IMR-90 (cell line): Measurements from ENCODE around the gene P2RX3. TPM values are rescaled to one million over a fixed set of nuclear protein-coding genes. Genes with fewer than 3 reads are reported as not detected.

Source experiments
- ATAC-seq: fragments of 200-7000 bp; cut with Tn5 transposase; 2 replicates; pipeline ENCODE4 v1.9.1; 2020; ENCODE audit warnings: low read depth, mild to moderate bottlenecking, moderate library complexity
- BruUV-seq: library from RNA; stranded (reverse); fragments of 400-500 nt; replicated peaks from 2 replicates; lab custom pipeline; 2021; lab: Mats Ljungman, UMichigan
- CTCF ChIA-PET: fragments of 300-600 bp; formaldehyde crosslinking; extraction: SDS; loops from one replicate; lab custom pipeline; 2021; ENCODE audit warnings: antibody characterized with exemption; lab: Yijun Ruan, JAX
- POLR2A ChIA-PET: fragments of 300-600 bp; sonication (Branson Sonifier 250); formaldehyde crosslinking; loops from one replicate; lab custom pipeline; 2022; ENCODE audit warnings: antibody characterized with exemption; ENCODE audit not compliant: unreplicated experiment; lab: Charles Lee
- DNase-seq: peaks from one replicate; pipeline ENCODE4 v3.0.0; 2013
- H2AFZ ChIP-seq: replicated peaks from 2 replicates; pipeline ENCODE3; 2013; ENCODE audit warnings: low read length, mild to moderate bottlenecking; ENCODE audit not compliant: poor library complexity
- H2AK5ac ChIP-seq: 2 replicates; pipeline ENCODE4 v1.6.1; 2013; ENCODE audit warnings: low read depth, low read length, inconsistent platforms
- H2AK9ac ChIP-seq: replicated peaks from 2 replicates; pipeline ENCODE3; 2013; ENCODE audit warnings: mild to moderate bottlenecking, low read depth, low read length, moderate library complexity; ENCODE audit not compliant: poor library complexity
- H2BK120ac ChIP-seq: 2 replicates; pipeline ENCODE4 v1.6.1; 2013; ENCODE audit warnings: low read depth, low read length, inconsistent platforms
- H2BK15ac ChIP-seq: 3 replicates; pipeline ENCODE4 v1.6.1; 2013; ENCODE audit warnings: low read depth, low read length, inconsistent platforms
- H2BK20ac ChIP-seq: 2 replicates; pipeline ENCODE4 v1.6.1; 2013; ENCODE audit warnings: low read depth, mild to moderate bottlenecking, inconsistent platforms, low read length, moderate library complexity
- H2BK5ac ChIP-seq: 2 replicates; pipeline ENCODE4 v1.6.1; 2013; ENCODE audit warnings: mild to moderate bottlenecking, low read depth, low read length, inconsistent platforms; ENCODE audit not compliant: poor library complexity, severe bottlenecking
- H3K14ac ChIP-seq: replicated peaks from 2 replicates; pipeline ENCODE4 v1.6.1; 2013; ENCODE audit warnings: low read depth, low read length, inconsistent platforms
- H3K18ac ChIP-seq: 2 replicates; pipeline ENCODE4 v1.6.1; 2013; ENCODE audit warnings: low read depth, low read length, control low read depth
- H3K23ac ChIP-seq: 2 replicates; pipeline ENCODE4 v1.6.1; 2013; ENCODE audit warnings: low read depth, low read length, inconsistent platforms
- H3K27ac ChIP-seq: 2 replicates; pipeline ENCODE4 v1.5.1; 2013; ENCODE audit warnings: mild to moderate bottlenecking, control low read depth, low read length; ENCODE audit not compliant: insufficient read depth
- H3K27me3 ChIP-seq: 2 replicates; pipeline ENCODE4 v1.6.1; 2013; ENCODE audit warnings: low read length; ENCODE audit not compliant: control insufficient read depth, insufficient read depth
- H3K36me3 ChIP-seq: 2 replicates; pipeline ENCODE4 v1.6.1; 2013; ENCODE audit warnings: low read length, mixed read lengths; ENCODE audit not compliant: control insufficient read depth, insufficient read depth
- H3K4ac ChIP-seq: 2 replicates; pipeline ENCODE4 v1.6.1; 2013; ENCODE audit warnings: low read depth, low read length, inconsistent platforms
- H3K4me1 ChIP-seq: 2 replicates; pipeline ENCODE4 v1.6.1; 2013; ENCODE audit warnings: low read length, mixed read lengths; ENCODE audit not compliant: control insufficient read depth, insufficient read depth
- H3K4me2 ChIP-seq: 2 replicates; pipeline ENCODE4 v1.6.1; 2013; ENCODE audit warnings: low read depth, mild to moderate bottlenecking, control low read depth, low read length, moderate library complexity
- H3K4me3 ChIP-seq: 2 replicates; pipeline ENCODE4 v1.5.1; 2013; ENCODE audit warnings: low read depth, mild to moderate bottlenecking, control low read depth, low read length, moderate library complexity; ENCODE audit not compliant: insufficient read depth
- H3K56ac ChIP-seq: 2 replicates; pipeline ENCODE4 v1.6.1; 2013; ENCODE audit warnings: low read length, inconsistent platforms; ENCODE audit not compliant: insufficient read depth; ENCODE audit errors: extremely low read depth
- H3K79me1 ChIP-seq, 2 experiments: 2 replicates each; pipeline ENCODE4 v1.6.1; 2013; ENCODE audit warnings: low read length in 2 of 2, inconsistent platforms in 1 of 2, low read depth in 1 of 2
- H3K9ac ChIP-seq: 2 replicates; pipeline ENCODE4 v1.6.1; 2013; ENCODE audit warnings: low read depth, low read length, control low read depth
- H3K9me1 ChIP-seq: 2 replicates; pipeline ENCODE4 v1.6.1; 2013; ENCODE audit warnings: low read length, inconsistent platforms; ENCODE audit not compliant: insufficient read depth
- H3K9me3 ChIP-seq: 2 replicates; pipeline ENCODE4 v1.6.1; 2013; ENCODE audit warnings: low read length; ENCODE audit not compliant: control insufficient read depth, insufficient read depth
- H4K20me1 ChIP-seq: 2 replicates; pipeline ENCODE4 v1.6.1; 2013; ENCODE audit warnings: low read length, inconsistent platforms; ENCODE audit not compliant: insufficient read depth
- H4K5ac ChIP-seq: 2 replicates; pipeline ENCODE4 v1.6.1; 2013; ENCODE audit warnings: mild to moderate bottlenecking, low read depth, low read length, control low read depth
- H4K8ac ChIP-seq, 2 experiments: 2 replicates each; pipeline ENCODE4 v1.6.1; 2013; ENCODE audit warnings: low read depth in 2 of 2, low read length in 2 of 2, control low read depth in 1 of 2, inconsistent platforms in 1 of 2
- H4K91ac ChIP-seq: 2 replicates; pipeline ENCODE4 v1.6.1; 2013; ENCODE audit warnings: low read depth, low read length, inconsistent platforms; ENCODE audit not compliant: insufficient read depth
- BHLHE40 ChIP-seq: fragments of 150-350 bp; IDR thresholded peaks from 2 replicates; pipeline ENCODE4 v1.6.1; 2016; ENCODE audit warnings: mild to moderate bottlenecking, low read depth, low read length
- CEBPB ChIP-seq: IDR thresholded peaks from 2 replicates; pipeline ENCODE4 v1.6.1; 2012; ENCODE audit warnings: low read depth, low read length, improper control_type of control experiment
- CTCF ChIP-seq: conservative IDR thresholded peaks from 2 replicates; pipeline ENCODE4 v1.5.1; 2012; ENCODE audit warnings: mild to moderate bottlenecking, low read depth, low read length, improper control_type of control experiment
- MAZ ChIP-seq: IDR thresholded peaks from 2 replicates; pipeline ENCODE4 v1.6.1; 2012; ENCODE audit warnings: low read depth, mild to moderate bottlenecking, low read length, improper control_type of control experiment, moderate library complexity, borderline replicate concordance
- MXI1 ChIP-seq: IDR thresholded peaks from 2 replicates; pipeline ENCODE4 v1.6.1; 2012; ENCODE audit warnings: low read depth, mild to moderate bottlenecking, low read length, moderate library complexity, borderline replicate concordance
- SMC3 ChIP-seq: fragments of 150-350 bp; IDR thresholded peaks from 2 replicates; pipeline ENCODE4 v1.6.1; 2016; ENCODE audit warnings: low read depth, mild to moderate bottlenecking, antibody characterized with exemption, low read length, moderate library complexity
- WGBS, 2 experiments: methylation state at CpG; one replicate each; pipeline versions ENCODE4 v1.1.5 to v1.1.7; 2013; ENCODE audit warnings: missing lambda C conversion rate in 2 of 2; ENCODE audit not compliant: insufficient read length in 1 of 2; ENCODE audit errors: extremely low coverage in 2 of 2; 5-methylcytosine and 5-hydroxymethylcytosine counted together
- dilution Hi-C: fragments of 300-500 bp; cut with HindIII; formaldehyde crosslinking; loops from one replicate; pipeline ENCODE4 v1.14.3; 2018; ENCODE audit warnings: low sequenced_read_pairs; ENCODE audit not compliant: unreplicated experiment
- in situ Hi-C: fragments of 300-500 bp; cut with MboI; formaldehyde crosslinking; loops from 3 replicates; pipeline ENCODE4 v1.14.3; 2019; ENCODE audit warnings: low sequenced_read_pairs, inconsistent platforms, mixed read lengths
- intact Hi-C: fragments of 100-400 bp; cut with micrococcal nuclease; formaldehyde crosslinking; loops from 2 replicates; pipeline ENCODE4 v1.10.0; 2022
- polyA plus RNA-seq, 3 experiments: library from polyadenylated mRNA; depleted of rRNA; stranded (reverse); fragments of >200 nt; gene quantifications; 2 replicates each; pipeline ENCODE4 v1.2.3, GENCODE V29; 2012; ENCODE audit warnings: low replicate concordance in 1 of 3
- total RNA-seq: library from RNA; depleted of rRNA; stranded (reverse); fragments of >200 nt; gene quantifications from 2 replicates; pipeline ENCODE4 v1.2.3, GENCODE V29; 2012

The P2RX3 gene
- total and polyA plus RNA-seq, 2 of the 4 experiments (the other 2 are of a cell fraction), result not detected

DNA sequence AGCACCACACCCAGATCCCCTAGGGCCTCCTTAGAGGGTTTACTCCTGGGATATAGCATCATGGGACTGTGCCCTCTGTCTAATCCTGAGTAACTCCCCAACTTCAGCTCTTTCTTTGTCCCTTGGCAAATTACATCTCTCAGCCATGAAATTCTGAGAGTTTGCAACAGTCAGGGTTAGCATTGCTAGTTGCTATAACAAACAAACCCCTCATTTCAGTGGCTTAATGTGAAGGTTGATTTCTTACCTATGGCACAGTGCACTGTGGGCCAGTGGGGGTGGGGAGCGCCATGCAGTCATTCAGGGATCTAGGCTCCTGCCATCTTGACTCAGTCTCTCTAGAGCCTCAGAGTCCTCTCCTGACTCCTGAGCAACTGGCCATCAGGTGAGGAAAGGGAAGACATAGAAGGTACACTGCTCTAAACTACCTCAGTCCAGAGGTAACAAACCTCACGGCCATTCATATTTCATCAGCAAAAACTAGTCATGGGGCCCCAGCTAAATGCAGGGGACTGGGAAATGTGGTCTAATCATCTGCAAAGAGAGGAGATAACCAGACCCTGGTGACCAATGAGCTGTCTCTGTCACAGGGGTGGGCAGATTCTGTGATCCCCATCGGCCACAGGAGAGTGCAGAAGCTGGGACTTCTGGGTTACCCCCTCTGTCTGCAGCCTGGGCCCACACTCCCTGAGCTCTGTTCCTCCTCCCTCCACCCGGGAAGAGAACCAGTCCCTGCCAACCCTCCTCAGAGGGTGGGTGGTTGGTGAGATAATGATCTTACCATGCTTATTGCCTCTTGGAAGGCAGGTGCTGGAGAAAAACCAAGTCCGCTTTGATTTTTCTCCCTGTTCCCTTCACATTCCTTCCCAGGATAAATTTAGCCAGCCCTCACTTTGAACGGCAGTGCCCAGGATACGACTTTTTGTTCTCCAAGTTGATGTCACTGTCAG lies 25.3 kb downstream of the P2RX3 start (continued):
- TF ChIP-seq MAZ (no peak), BHLHE40 (no peak)

DNA sequence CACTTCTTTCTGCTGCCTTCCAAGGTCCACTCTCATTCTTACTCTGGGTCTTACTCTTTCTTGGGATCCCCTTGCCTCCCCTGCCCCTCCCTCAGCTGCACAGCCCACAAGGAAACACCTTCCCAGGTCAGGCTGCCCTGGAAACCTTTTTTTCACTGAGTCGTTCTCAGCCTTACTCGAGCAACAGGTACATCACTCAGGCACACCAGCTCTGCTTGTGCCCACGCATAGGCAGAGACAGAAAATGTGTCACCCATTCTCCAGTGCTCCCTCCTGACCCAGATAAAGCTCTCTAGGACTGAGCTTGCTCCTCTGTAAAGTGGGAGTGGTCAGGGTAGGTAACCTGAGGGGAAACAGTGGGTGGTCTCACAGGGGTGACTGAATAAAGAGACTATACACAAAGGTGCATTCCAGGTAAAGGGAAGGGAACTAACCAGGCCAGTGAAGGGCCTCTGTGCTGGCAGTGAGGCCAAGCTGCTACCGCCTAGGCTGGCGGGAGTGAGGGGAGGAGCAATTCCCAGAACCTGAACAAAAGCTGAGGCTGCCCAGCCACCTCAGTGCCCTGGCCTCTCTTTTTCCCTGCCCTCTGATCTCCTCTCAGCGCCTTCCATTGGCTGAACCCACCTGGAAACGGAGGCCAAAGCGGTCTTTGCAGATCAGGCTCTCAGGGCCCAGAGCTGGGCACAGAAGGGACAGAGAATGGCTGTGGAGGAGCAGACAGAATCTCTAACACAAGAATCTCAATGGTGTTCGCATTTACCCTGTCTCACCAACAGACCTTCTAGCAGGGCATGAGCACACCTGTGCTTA lies 26.9 kb downstream of the P2RX3 start:
- Histone ChIP-seq H4K20me1 (no peaks in the 10 kb centered on the region), H3K18ac (no peak overlapping the region), H3K9me1 (no peaks in the 10 kb centered on the region), H3K4me3 (no peak overlapping the region), H3K4me1 (no peaks in the 10 kb centered on the region), H3K14ac (no peak overlapping the region), H2AK5ac (no peak overlapping the region), H3K27me3 (peaks cover 51% of the 10 kb centered on the region), H3K9ac (no peak overlapping the region), H3K9me3 (peaks cover 3% of the 10 kb centered on the region; the same call in 1 of the 2 replicates), H2BK5ac (no peak overlapping the region), H3K23ac (no peak overlapping the region), H4K5ac (no peak overlapping the region), H3K36me3 (no peaks in the 10 kb centered on the region), H3K4me2 (no peak overlapping the region), H2AK9ac (no peak overlapping the region), H2BK120ac (no peak overlapping the region), H3K56ac (no peak overlapping the region), H4K8ac (no peak overlapping the region), H3K27ac (no peak overlapping the region), H4K91ac (no peak overlapping the region), H2BK20ac (no peak overlapping the region), H3K4ac (no peak overlapping the region), H2BK15ac (no peak overlapping the region), H2AFZ (no peak overlapping the region), H3K79me1 (no peaks in the 10 kb centered on the region)
- CTCF ChIA-PET, result no interaction called here
- intact Hi-C loops, result no loop called here
- WGBS, 2 experiments, result no CpG with 5 or more reads among the region's 9 CpGs
- DNase-seq (no peak), ATAC-seq (no peak)
- dilution Hi-C loops, result no loop called here
- in situ Hi-C loops, result loop anchor here (25.0 kb wide), 1 partner anchor 528 kb away; no protein-coding TSS in a partner anchor
- no TSS peak for BruUV-seq
- POLR2A ChIA-PET, result no interaction called here
- TF ChIP-seq BHLHE40 (no peak), SMC3 (no peak), CEBPB (no peak), CTCF (no peak), MXI1 (no peak)
